Panc1 (cell line): ENCODE results near the gene EMID1.

Source experiments
- REST ChIP-seq, 2 experiments: IDR thresholded peaks; 2 replicates each; pipeline ENCODE4 v1.6.1; 2011 to 2012; ENCODE audit warnings: low read depth in 2 of 2, control low read depth in 1 of 2, low read length in 1 of 2, mild to moderate bottlenecking in 1 of 2, moderate library complexity in 1 of 2; ENCODE audit not compliant: insufficient read depth in 1 of 2
- TF ChIP-seq, protein P1 (sequence below): fragments of 450-650 bp; IDR thresholded peaks from 2 replicates; pipeline ENCODE4 v1.5.1; 2017; ENCODE audit warnings: mild to moderate bottlenecking

DNA sequence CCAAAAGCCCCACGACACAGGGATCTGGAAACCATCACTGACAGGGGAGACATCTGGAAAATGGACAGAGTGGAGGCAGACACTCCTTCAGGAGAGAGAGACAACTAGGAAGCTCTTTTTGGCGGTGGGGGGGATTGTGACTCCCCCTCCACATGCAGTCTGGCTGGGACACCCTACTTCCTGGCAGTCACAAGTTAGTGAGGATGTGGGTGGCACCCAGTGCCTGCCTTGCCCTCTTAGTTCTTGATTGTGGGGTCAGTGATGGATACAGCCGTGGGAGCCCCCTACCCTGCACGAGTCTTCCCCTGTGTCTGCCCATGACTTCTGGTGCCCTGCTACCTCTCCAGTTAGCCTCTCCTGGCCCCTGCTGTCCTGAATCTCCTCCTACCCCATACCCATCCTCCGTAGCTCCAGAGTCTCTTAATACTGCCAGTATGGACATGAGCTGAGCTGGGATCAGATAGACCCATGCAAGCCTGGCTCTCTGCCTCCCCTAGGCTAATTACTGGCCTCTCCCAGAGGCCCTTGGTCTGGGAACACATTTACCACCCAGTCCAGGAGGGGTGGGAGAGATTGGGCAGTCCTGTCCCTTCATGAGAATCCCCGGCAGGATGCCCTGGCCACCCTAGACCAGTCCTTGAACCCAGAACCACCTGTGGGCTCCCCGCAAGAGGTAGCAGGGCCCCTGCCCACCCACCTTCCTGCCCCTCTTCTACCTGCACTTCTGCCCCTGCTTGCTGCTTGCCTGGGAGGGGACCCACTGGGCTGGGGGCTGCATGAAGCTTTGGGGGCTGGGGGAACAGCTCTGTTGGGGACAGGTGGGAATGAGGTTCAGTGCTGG lies 39.3 kb downstream of the EMID1 start:
- TF ChIP-seq, protein P1, sequence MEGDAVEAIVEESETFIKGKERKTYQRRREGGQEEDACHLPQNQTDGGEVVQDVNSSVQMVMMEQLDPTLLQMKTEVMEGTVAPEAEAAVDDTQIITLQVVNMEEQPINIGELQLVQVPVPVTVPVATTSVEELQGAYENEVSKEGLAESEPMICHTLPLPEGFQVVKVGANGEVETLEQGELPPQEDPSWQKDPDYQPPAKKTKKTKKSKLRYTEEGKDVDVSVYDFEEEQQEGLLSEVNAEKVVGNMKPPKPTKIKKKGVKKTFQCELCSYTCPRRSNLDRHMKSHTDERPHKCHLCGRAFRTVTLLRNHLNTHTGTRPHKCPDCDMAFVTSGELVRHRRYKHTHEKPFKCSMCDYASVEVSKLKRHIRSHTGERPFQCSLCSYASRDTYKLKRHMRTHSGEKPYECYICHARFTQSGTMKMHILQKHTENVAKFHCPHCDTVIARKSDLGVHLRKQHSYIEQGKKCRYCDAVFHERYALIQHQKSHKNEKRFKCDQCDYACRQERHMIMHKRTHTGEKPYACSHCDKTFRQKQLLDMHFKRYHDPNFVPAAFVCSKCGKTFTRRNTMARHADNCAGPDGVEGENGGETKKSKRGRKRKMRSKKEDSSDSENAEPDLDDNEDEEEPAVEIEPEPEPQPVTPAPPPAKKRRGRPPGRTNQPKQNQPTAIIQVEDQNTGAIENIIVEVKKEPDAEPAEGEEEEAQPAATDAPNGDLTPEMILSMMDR = no peak
- no peak for TF ChIP-seq REST (IDR thresholded peaks at IDR 0.05; ENCODE audit: insufficient read depth in 1 of 2, low read depth in 2 of 2, low read length in 1 of 2)
